H9 (cell line): ENCODE results near the gene MTTP. TPM values are rescaled to one million over a fixed set of nuclear protein-coding genes. Genes with fewer than 3 reads are reported as not detected.

ENCODE experiments used
- DNase-seq: peaks from one replicate; pipeline ENCODE4 v3.0.0-alpha.2; 2017
- H2AFZ ChIP-seq: one replicate; pipeline ENCODE4 v1.6.1; 2013; ENCODE audit warnings: mild to moderate bottlenecking, low read length, control low read depth, moderate library complexity
- H2AK5ac ChIP-seq: 2 replicates; pipeline ENCODE4 v1.6.1; 2013; ENCODE audit warnings: low read length, control low read depth, mixed read lengths; ENCODE audit not compliant: insufficient read length
- H2BK120ac ChIP-seq: one replicate; pipeline ENCODE4 v1.6.1; 2013; ENCODE audit warnings: low read depth, mild to moderate bottlenecking, low read length, control low read depth, inconsistent platforms; ENCODE audit not compliant: poor library complexity, severe bottlenecking
- H2BK12ac ChIP-seq: 2 replicates; pipeline ENCODE4 v1.6.1; 2013; ENCODE audit warnings: low read length, control low read depth, mixed read lengths, low read depth; ENCODE audit not compliant: insufficient read length
- H2BK15ac ChIP-seq: 2 replicates; pipeline ENCODE4 v1.6.1; 2013; ENCODE audit warnings: low read depth, low read length, control low read depth
- H2BK20ac ChIP-seq: one replicate; pipeline ENCODE4 v1.6.1; 2013; ENCODE audit warnings: low read depth, mild to moderate bottlenecking, low read length, control low read depth, inconsistent platforms; ENCODE audit not compliant: poor library complexity, severe bottlenecking
- H2BK5ac ChIP-seq: 2 replicates; pipeline ENCODE4 v1.6.1; 2013; ENCODE audit warnings: low read length, control low read depth, mixed read lengths; ENCODE audit not compliant: insufficient read length
- H3K14ac ChIP-seq: 2 replicates; pipeline ENCODE4 v1.6.1; 2013; ENCODE audit warnings: low read length, control low read depth; ENCODE audit not compliant: insufficient read depth
- H3K18ac ChIP-seq: 2 replicates; pipeline ENCODE4 v1.6.1; 2013; ENCODE audit warnings: low read depth, mild to moderate bottlenecking, mixed read lengths, low read length, control low read depth; ENCODE audit not compliant: insufficient read length
- H3K23ac ChIP-seq: 2 replicates; pipeline ENCODE4 v1.6.1; 2013; ENCODE audit warnings: low read length, control low read depth, mixed read lengths, low read depth; ENCODE audit not compliant: insufficient read length
- H3K23me2 ChIP-seq: 2 replicates; pipeline ENCODE4 v1.6.1; 2013; ENCODE audit warnings: low read depth, mild to moderate bottlenecking, mixed read lengths, low read length, control low read depth; ENCODE audit not compliant: insufficient read length, poor library complexity, severe bottlenecking
- H3K27ac ChIP-seq: 2 replicates; pipeline ENCODE4 v1.5.1; 2013; ENCODE audit warnings: low read length, control low read depth, mixed read lengths, low read depth; ENCODE audit not compliant: insufficient read length
- H3K27me3 ChIP-seq: 2 replicates; pipeline ENCODE4 v1.6.1; 2013; ENCODE audit warnings: low read length, control low read depth, inconsistent platforms; ENCODE audit not compliant: insufficient read depth
- H3K4ac ChIP-seq: 2 replicates; pipeline ENCODE4 v1.6.1; 2013; ENCODE audit warnings: low read depth, mild to moderate bottlenecking, control low read depth, inconsistent platforms, low read length, moderate library complexity
- H3K4me1 ChIP-seq: 2 replicates; pipeline ENCODE4 v1.6.1; 2013; ENCODE audit warnings: low read length, control low read depth, inconsistent platforms; ENCODE audit not compliant: insufficient read depth
- H3K4me2 ChIP-seq: 2 replicates; pipeline ENCODE4 v1.6.1; 2013; ENCODE audit warnings: low read length, control low read depth, mixed read lengths; ENCODE audit not compliant: insufficient read length, insufficient read depth
- H3K56ac ChIP-seq: 2 replicates; pipeline ENCODE4 v1.6.1; 2013; ENCODE audit warnings: low read depth, mild to moderate bottlenecking, mixed read lengths, low read length, control low read depth; ENCODE audit not compliant: insufficient read length
- H3K79me1 ChIP-seq: 2 replicates; pipeline ENCODE4 v1.6.1; 2013; ENCODE audit warnings: low read depth, mild to moderate bottlenecking, moderate library complexity, low read length, control low read depth, inconsistent platforms; ENCODE audit not compliant: insufficient read depth, poor library complexity, severe bottlenecking
- H3K79me2 ChIP-seq: 2 replicates; pipeline ENCODE4 v1.6.1; 2013; ENCODE audit warnings: low read length, control low read depth, inconsistent platforms; ENCODE audit not compliant: insufficient read depth
- H3K9ac ChIP-seq: 2 replicates; pipeline ENCODE4 v1.6.1; 2013; ENCODE audit warnings: low read length, control low read depth, mixed read lengths; ENCODE audit not compliant: insufficient read length; ENCODE audit errors: extremely low read depth
- H3K9me3 ChIP-seq: one replicate; pipeline ENCODE4 v1.6.1; 2013; ENCODE audit warnings: low read depth, low read length, inconsistent platforms; ENCODE audit not compliant: control insufficient read depth
- H3T11ph ChIP-seq: one replicate; pipeline ENCODE4 v1.6.1; 2013; ENCODE audit warnings: mild to moderate bottlenecking, low read length, control low read depth, inconsistent platforms
- H4K20me1 ChIP-seq: one replicate; pipeline ENCODE4 v1.6.1; 2013; ENCODE audit not compliant: control insufficient read depth, insufficient read length, insufficient read depth
- H4K5ac ChIP-seq: 2 replicates; pipeline ENCODE4 v1.6.1; 2013; ENCODE audit warnings: low read depth, mild to moderate bottlenecking, mixed read lengths, low read length, control low read depth; ENCODE audit not compliant: insufficient read length
- H4K8ac ChIP-seq: replicated peaks from 2 replicates; pipeline ENCODE4 v1.6.1; 2013; ENCODE audit warnings: low read length, control low read depth, mixed read lengths, low read depth; ENCODE audit not compliant: insufficient read length
- H4K91ac ChIP-seq: 2 replicates; pipeline ENCODE4 v1.6.1; 2013; ENCODE audit warnings: low read depth, mild to moderate bottlenecking, moderate library complexity, mixed read lengths, low read length, control low read depth; ENCODE audit not compliant: insufficient read length
- H3K27ac Mint-ChIP-seq, 3 experiments: 2 replicates in 2 of 3; 3 replicates in 1 of 3; pipeline ENCODE4 v1.8.0; 2020 to 2021; ENCODE audit warnings: mixed read lengths in 3 of 3, mild to moderate bottlenecking in 1 of 3, moderate library complexity in 1 of 3
- H3K27me3 Mint-ChIP-seq: 2 replicates; pipeline ENCODE4 v1.8.0; 2021; ENCODE audit warnings: low read depth, mild to moderate bottlenecking, moderate library complexity, mixed read lengths
- H3K36me3 Mint-ChIP-seq, 3 experiments: 2 replicates in 2 of 3; 3 replicates in 1 of 3; pipeline ENCODE4 v1.8.0; 2020 to 2021; ENCODE audit warnings: low read depth in 3 of 3, mixed read lengths in 3 of 3; ENCODE audit not compliant: insufficient read depth in 1 of 3
- H3K4me1 Mint-ChIP-seq, 2 experiments: 2 replicates each; pipeline ENCODE4 v1.8.0; 2020; ENCODE audit warnings: mixed read lengths in 2 of 2
- H3K4me3 Mint-ChIP-seq, 2 experiments: 2 replicates in 1 of 2; 3 replicates in 1 of 2; pipeline ENCODE4 v1.8.0; 2020 to 2021; ENCODE audit warnings: mild to moderate bottlenecking in 2 of 2, mixed read lengths in 2 of 2, moderate library complexity in 1 of 2
- H3K9me3 Mint-ChIP-seq, 2 experiments: 2 replicates in 1 of 2; 3 replicates in 1 of 2; pipeline ENCODE4 v1.8.0; 2020; ENCODE audit warnings: mild to moderate bottlenecking in 2 of 2, mixed read lengths in 2 of 2, moderate library complexity in 1 of 2
- CTCF ChIP-seq: fragments of 200-600 bp; sonication (generic); conservative IDR thresholded peaks from 3 replicates; pipeline ENCODE4 v1.8.0; 2021; ENCODE audit warnings: antibody characterized with exemption, mild to moderate bottlenecking
- WGBS: extraction: QIAGEN DNeasy Blood & Tissue Kit; methylation state at CpG from one replicate; pipeline ENCODE4 v1.1.7; 2013; ENCODE audit warnings: missing lambda C conversion rate, low lambda C conversion rate, mixed read lengths; ENCODE audit not compliant: insufficient read length; ENCODE audit errors: extremely low coverage; 5-methylcytosine and 5-hydroxymethylcytosine counted together
- total RNA-seq: library from RNA; stranded (reverse); gene quantifications from 2 replicates; pipeline ENCODE4 v1.2.1, GENCODE V29; 2021

MTTP gene
- total RNA-seq, 1 experiment from 2014 or later: 0.46 TPM

DNA sequence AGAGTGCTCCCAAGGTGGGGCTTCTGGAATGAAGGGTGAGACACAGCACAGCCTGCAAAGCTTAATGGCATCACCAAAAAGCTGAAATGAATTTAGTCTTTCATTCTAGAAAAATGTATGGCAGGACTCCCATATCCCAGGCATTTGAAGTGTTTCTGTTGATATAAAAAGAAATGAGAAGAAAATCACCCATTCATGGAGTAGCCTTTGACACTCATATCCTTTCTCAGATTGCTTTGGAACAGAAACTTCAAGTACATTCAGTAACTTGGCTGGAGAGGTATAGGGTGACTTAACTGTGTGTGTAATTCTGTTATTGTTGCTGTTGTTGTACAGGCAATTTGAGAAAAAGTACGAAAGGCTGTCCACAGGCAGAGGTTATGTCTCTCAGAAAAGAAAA, 47.7 kb downstream of the MTTP start:
- H3K4ac ChIP-seq: no peak overlapping the region
- TF ChIP-seq CTCF: no peak
- H3K9ac ChIP-seq: no peak overlapping the region
- no peak overlapping the region for H2AFZ ChIP-seq
- H3K4me1 ChIP-seq: no peaks in the 10 kb centered on the region; the same call in 1 of the 2 replicates
- H3K9me3 ChIP-seq: no peaks in the 10 kb centered on the region
- no peaks in the 10 kb centered on the region for H3K79me2 ChIP-seq
- H3K27ac ChIP-seq: no peak overlapping the region
- H3K4me3 Mint-ChIP-seq: no peak overlapping the region
- H3K18ac ChIP-seq: no peak overlapping the region
- H4K20me1 ChIP-seq: no peaks in the 10 kb centered on the region
- no peaks in the 10 kb centered on the region for H3K27me3 ChIP-seq
- H2AK5ac ChIP-seq: no peak overlapping the region
- no peak overlapping the region for H4K5ac ChIP-seq
- no peak overlapping the region for H2BK5ac ChIP-seq
- H3K9me3 Mint-ChIP-seq: no peaks in the 10 kb centered on the region
- H3K23ac ChIP-seq: no peak overlapping the region
- H3K36me3 Mint-ChIP-seq: no peaks in the 10 kb centered on the region
- no peak for DNase-seq
- no peak overlapping the region for H2BK15ac ChIP-seq
- no peak overlapping the region for H3K4me2 ChIP-seq
- WGBS: no CpG with 5 or more reads among the region's 1 CpG
- H2BK120ac ChIP-seq: no peak overlapping the region
- no peak overlapping the region for H2BK20ac ChIP-seq
- H3K56ac ChIP-seq: no peak overlapping the region
- no peak overlapping the region for H3T11ph ChIP-seq
- H3K79me1 ChIP-seq: no peaks in the 10 kb centered on the region
- no peak overlapping the region for H4K8ac ChIP-seq
- no peak overlapping the region for H2BK12ac ChIP-seq
- no peaks in the 10 kb centered on the region for H3K27me3 Mint-ChIP-seq
- H3K27ac Mint-ChIP-seq: no peak overlapping the region
- no peak overlapping the region for H3K14ac ChIP-seq
- peaks cover 16 to 19% of the 10 kb centered on the region in 2 experiments for H3K4me1 Mint-ChIP-seq
- H4K91ac ChIP-seq: no peak overlapping the region
- H3K23me2 ChIP-seq: no peaks in the 10 kb centered on the region
